Fibroblast of lung (primary cell): Measurements from ENCODE around the gene PSG2. TPM values are rescaled to one million over a fixed set of nuclear protein-coding genes. Genes with fewer than 3 reads are reported as not detected.
"Not testable (repeated sequence)": the region's sequence is repeated elsewhere in the genome, so short reads cannot be mapped to it uniquely, and the experiment has no call there.

Experiments
- DNase-seq, 2 donors: peaks; one replicate each; pipeline versions ENCODE4 v3.0.0 to v3.0.0-alpha.2; 2010; ENCODE audit warnings: low read depth in 2 of 2
- H2AFZ ChIP-seq: 2 replicates; pipeline ENCODE4 v1.5.1; 2012; ENCODE audit warnings: low read length, control low read depth, inconsistent platforms
- H3K27ac ChIP-seq: 2 replicates; pipeline ENCODE4 v1.5.1; 2011; ENCODE audit warnings: low read length, control low read depth; ENCODE audit not compliant: insufficient read depth
- H3K27me3 ChIP-seq: 2 replicates; pipeline ENCODE4 v1.5.1; 2011; ENCODE audit warnings: mild to moderate bottlenecking, low read length; ENCODE audit not compliant: control insufficient read depth, insufficient read depth
- H3K36me3 ChIP-seq: 2 replicates; pipeline ENCODE4 v1.5.1; 2011; ENCODE audit warnings: low read length; ENCODE audit not compliant: control insufficient read depth, insufficient read depth
- H3K4me1 ChIP-seq: 2 replicates; pipeline ENCODE4 v1.5.1; 2011; ENCODE audit warnings: low read length; ENCODE audit not compliant: control insufficient read depth, insufficient read depth; ENCODE audit errors: extremely low read depth
- H3K4me2 ChIP-seq: 2 replicates; pipeline ENCODE4 v1.5.1; 2011; ENCODE audit warnings: low read length, control low read depth; ENCODE audit not compliant: insufficient read depth; ENCODE audit errors: extremely low read depth
- H3K4me3 ChIP-seq, 4 experiments: fragments of 200-600 bp in 1 of 4; sonication (generic) in 1 of 4; replicated peaks in 1 of 4; 2 replicates each; pipeline ENCODE4 v1.5.1; 2011 to 2016; ENCODE audit warnings: low read length in 4 of 4, low read depth in 3 of 4, mild to moderate bottlenecking in 3 of 4, control low read depth in 2 of 4, inconsistent platforms in 1 of 4, mixed read lengths in 1 of 4; ENCODE audit not compliant: insufficient read depth in 1 of 4; ENCODE audit errors: control extremely low read depth in 1 of 4
- H3K79me2 ChIP-seq: 2 replicates; pipeline ENCODE4 v1.5.1; 2012; ENCODE audit warnings: mild to moderate bottlenecking, low read length, inconsistent platforms; ENCODE audit not compliant: control insufficient read depth, insufficient read depth
- H3K9ac ChIP-seq: 2 replicates; pipeline ENCODE4 v1.5.1; 2011; ENCODE audit warnings: mild to moderate bottlenecking, low read length, control low read depth; ENCODE audit not compliant: insufficient read depth
- H3K9me3 ChIP-seq: 2 replicates; pipeline ENCODE4 v1.5.1; 2012; ENCODE audit warnings: low read depth, low read length; ENCODE audit not compliant: control insufficient read depth, insufficient read depth
- H4K20me1 ChIP-seq: 2 replicates; pipeline ENCODE4 v1.5.1; 2011; ENCODE audit warnings: low read length; ENCODE audit not compliant: control insufficient read depth, insufficient read depth; ENCODE audit errors: extremely low read depth
- polyA plus RNA-seq, 2 donors: library from polyadenylated mRNA; depleted of rRNA in 1 of 2; stranded (reverse) in 1 of 2; unstranded in 1 of 2; fragments of >200 nt; gene quantifications; 2 replicates each; pipeline ENCODE4 v1.2.1, GENCODE V29; 2011 to 2012; ENCODE audit warnings: missing spikeins in 1 of 2
- total RNA-seq: library from RNA; depleted of rRNA; stranded (reverse); fragments of >200 nt; gene quantifications from 2 replicates; pipeline ENCODE4 v1.2.1, GENCODE V29; 2014

PSG2 gene
- total and polyA plus RNA-seq, 2 donors (not counting 1 experiment from before 2014, with no cell fraction given) = 2.1 TPM; not detected in 1

DNA sequence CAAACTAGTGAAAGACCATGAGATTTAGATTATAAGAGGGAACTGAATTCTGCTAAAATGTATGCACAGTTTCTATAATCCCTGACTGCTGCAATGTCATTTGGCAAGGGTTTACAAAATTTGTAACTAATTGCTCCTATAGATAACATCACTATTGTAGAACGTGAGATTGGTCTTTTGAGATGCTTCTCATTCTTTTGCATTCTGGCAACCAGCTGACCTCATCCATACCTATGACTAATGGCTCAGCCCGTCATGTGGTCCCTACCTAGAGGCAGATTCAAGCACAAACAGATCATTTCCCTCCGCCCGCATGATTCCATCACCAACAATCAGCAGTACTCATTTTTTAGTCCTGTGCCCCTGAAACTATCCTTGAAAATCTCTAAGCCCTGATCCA lies 60.4 kb downstream of the PSG2 start:
- H2AFZ ChIP-seq, H4K20me1 ChIP-seq, H3K27me3 ChIP-seq, H3K36me3 ChIP-seq, H3K4me1 ChIP-seq, H3K4me2 ChIP-seq, H3K9ac ChIP-seq, H3K4me3 ChIP-seq, H3K9me3 ChIP-seq, H3K79me2 ChIP-seq: not testable (repeated sequence)
- peak; percentile 5 to 92 for DNase-seq
- H3K27ac ChIP-seq = peak overlapping the region; percentile 92

DNA sequence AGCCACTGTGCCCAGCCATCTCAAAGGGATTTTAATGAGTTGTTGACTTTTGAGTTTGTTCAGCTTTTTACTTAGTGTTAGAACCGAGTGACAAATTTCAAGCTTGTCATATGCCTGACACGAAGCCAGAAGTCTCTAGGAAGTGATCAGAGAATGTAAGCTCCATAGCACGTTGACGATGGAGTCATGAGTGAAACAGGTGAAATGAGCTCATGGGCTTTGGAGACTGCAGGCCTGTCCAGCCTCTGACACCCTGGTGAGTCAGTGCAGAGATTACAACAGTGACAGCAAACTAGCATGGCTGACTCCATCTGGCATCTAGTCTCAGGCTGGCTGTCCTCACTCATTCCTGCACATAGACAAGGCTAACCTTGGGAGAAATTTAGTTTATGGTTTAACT lies 60.9 kb downstream of the PSG2 start:
- H2AFZ ChIP-seq, H3K79me2 ChIP-seq, H3K9me3 ChIP-seq, H3K27me3 ChIP-seq, H3K4me3 ChIP-seq, H3K9ac ChIP-seq, H4K20me1 ChIP-seq, H3K4me1 ChIP-seq, H3K36me3 ChIP-seq, H3K4me2 ChIP-seq: not testable (repeated sequence)
- DNase-seq = peak; percentile 40 to 93
- peak overlapping the region; percentile 92 for H3K27ac ChIP-seq

DNA sequence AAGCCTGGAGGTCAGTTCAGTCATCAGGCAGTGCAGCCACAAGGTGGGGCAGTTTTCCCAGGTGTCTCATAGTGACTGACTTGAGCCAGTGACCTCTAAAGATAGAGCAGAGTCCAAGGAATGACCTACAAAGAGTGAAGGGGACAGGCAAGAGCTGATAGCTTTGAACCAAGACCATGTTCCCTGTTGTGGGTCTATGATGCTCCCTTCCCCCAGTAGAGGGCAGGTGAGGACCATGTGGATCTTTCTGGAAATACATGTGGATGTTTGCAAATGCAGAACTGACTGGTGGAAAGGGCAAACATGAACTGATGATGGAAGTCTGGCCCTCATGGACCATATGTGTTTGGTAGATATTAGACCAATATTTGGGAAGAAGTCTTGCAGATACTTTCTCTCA lies 62.9 kb downstream of the PSG2 start:
- not testable (repeated sequence) for H3K9me3 ChIP-seq, H3K9ac ChIP-seq, H3K4me1 ChIP-seq, H3K4me2 ChIP-seq, H3K27me3 ChIP-seq, H3K36me3 ChIP-seq, H3K27ac ChIP-seq, H4K20me1 ChIP-seq, H3K79me2 ChIP-seq, H3K4me3 ChIP-seq, H2AFZ ChIP-seq
- DNase-seq = peak in 1 of 2 donors; percentile 8

Other genes with a start within 250 kb of the PSG2 start
- gene PSG1, start 203.0 kb downstream of the PSG2 start, total RNA-seq = 0.51 and 1.3 TPM in 2 replicates
- gene PSG1, start 203.0 kb downstream of the PSG2 start, polyA plus RNA-seq = 16.4 and 23.3 TPM in 2 replicates
- 0.17 TPM in 1 of 2 replicates, not detected in the other for gene PSG6, start 164.8 kb downstream of the PSG2 start, total RNA-seq
- gene PSG6, start 164.8 kb downstream of the PSG2 start, polyA plus RNA-seq = 0.18 and 0.76 TPM in 2 replicates
- not detected in 2 replicates for gene PSG7, start 145.5 kb downstream of the PSG2 start, total RNA-seq
- 0.66 and 1.1 TPM in 2 replicates for gene PSG7, start 145.5 kb downstream of the PSG2 start, polyA plus RNA-seq
- not detected in 2 replicates for gene PSG11, start 56.2 kb downstream of the PSG2 start, total RNA-seq
- gene PSG11, start 56.2 kb downstream of the PSG2 start, polyA plus RNA-seq = 0.25 and 0.48 TPM in 2 replicates
- 2.1 and 14.2 TPM in 2 replicates for gene PSG5, start 103.8 kb upstream of the PSG2 start, total RNA-seq
- gene PSG5, start 103.8 kb upstream of the PSG2 start, polyA plus RNA-seq = 52.2 and 229 TPM in 2 replicates
- 0.17 and 11.3 TPM in 2 replicates for gene PSG4, start 122.9 kb upstream of the PSG2 start, total RNA-seq
- gene PSG4, start 122.9 kb upstream of the PSG2 start, polyA plus RNA-seq = 171 and 387 TPM in 2 replicates
- gene PSG9, start 186.8 kb upstream of the PSG2 start, total RNA-seq = 0.17 TPM in 1 of 2 replicates, not detected in the other
- 3.4 and 4.3 TPM in 2 replicates for gene PSG9, start 186.8 kb upstream of the PSG2 start, polyA plus RNA-seq